GM21528 (cell line): ENCODE measurements around the gene PARP4.
"Not testable (repeated sequence)": the region's sequence is repeated elsewhere in the genome, so short reads cannot be mapped to it uniquely, and the experiment has no call there.

Experiments used
- ATAC-seq: cut with Tn5 transposase; IDR thresholded peaks from one replicate; pipeline ENCODE4 v1.9.1; 2021; ENCODE audit warnings: mild to moderate bottlenecking, moderate library complexity; ENCODE audit not compliant: unreplicated experiment, low FRiP score

Gene PARP4

GRCh38 chr13:24458736-24459135, 53.8 kb downstream of the PARP4 start:
- no peak for ATAC-seq

GRCh38 chr13:24456396-24456795, 56.2 kb downstream of the PARP4 start:
- ATAC-seq, result no peak

- ATAC-seq, result no peak
These were observed 58.5 kb downstream of the PARP4 start for GRCh38 chr13:24454056-24454455.

- no peak for ATAC-seq
These were observed 60.5 kb downstream of the PARP4 start for GRCh38 chr13:24452044-24452443.

GRCh38 chr13:24450530-24450929, 62.0 kb downstream of the PARP4 start:
- no peak for ATAC-seq

- not testable (repeated sequence) for ATAC-seq
These were observed 67.7 kb downstream of the PARP4 start for GRCh38 chr13:24444851-24445250.

- no peak for ATAC-seq
These were observed 69.2 kb downstream of the PARP4 start for GRCh38 chr13:24443366-24443765.

- ATAC-seq, result not testable (repeated sequence)
These were observed 86.5 kb downstream of the PARP4 start for GRCh38 chr13:24426045-24426444.

GRCh38 chr13:24419668-24420067, 92.9 kb downstream of the PARP4 start:
- not testable (repeated sequence) for ATAC-seq

- no peak for ATAC-seq
These were observed 104.7 kb downstream of the PARP4 start for GRCh38 chr13:24407844-24408243.

- ATAC-seq, result no peak
These were observed 106.1 kb downstream of the PARP4 start for GRCh38 chr13:24406524-24406923.

- no peak for ATAC-seq
These were observed 115.8 kb downstream of the PARP4 start for GRCh38 chr13:24396821-24397220.

- no peak for ATAC-seq
These were observed 119.6 kb downstream of the PARP4 start for GRCh38 chr13:24392972-24393371.

- not testable (repeated sequence) for ATAC-seq
These were observed 120.6 kb downstream of the PARP4 start for GRCh38 chr13:24391771-24392683.

GRCh38 chr13:24390795-24391194, 121.8 kb downstream of the PARP4 start:
- not testable (repeated sequence) for ATAC-seq

GRCh38 chr13:24389506-24389905, 123.1 kb downstream of the PARP4 start:
- no peak for ATAC-seq

GRCh38 chr13:24388743-24389142, 123.8 kb downstream of the PARP4 start:
- ATAC-seq, result not testable (repeated sequence)

GRCh38 chr13:24386816-24387708, 125.5 kb downstream of the PARP4 start:
- ATAC-seq, result no peak

- no peak for ATAC-seq
These were observed 126.7 kb downstream of the PARP4 start for GRCh38 chr13:24385902-24386301.

GRCh38 chr13:24384946-24385345, 127.6 kb downstream of the PARP4 start:
- not testable (repeated sequence) for ATAC-seq

- not testable (repeated sequence) for ATAC-seq
These were observed 128.5 kb downstream of the PARP4 start for GRCh38 chr13:24384091-24384490.
